Inflammatory macrophage treated with lipopolysaccharide for 4 hours (primary cell): ENCODE results near the gene OTOGL.
"Not testable (repeated sequence)": the region's sequence is repeated elsewhere in the genome, so short reads cannot be mapped to it uniquely, and the experiment has no call there.

Experiments
- DNase-seq: peaks from one replicate; pipeline ENCODE4 v3.0.0-alpha.2; 2020

The OTOGL gene

GRCh38 chr12:80140005-80140404, 40.7 kb downstream of the OTOGL start:
- DNase-seq: no peak

- no peak for DNase-seq
Observed at GRCh38 chr12:80142640-80143039, 43.3 kb downstream of the OTOGL start.

GRCh38 chr12:80143537-80143936, 44.2 kb downstream of the OTOGL start:
- no peak for DNase-seq

- not testable (repeated sequence) for DNase-seq
Observed at GRCh38 chr12:80149547-80150313, 50.4 kb downstream of the OTOGL start.

- DNase-seq: no peak
Observed at GRCh38 chr12:80151131-80151530, 51.8 kb downstream of the OTOGL start.

- peak; percentile 13 for DNase-seq
Observed at GRCh38 chr12:80154261-80154660, 54.9 kb downstream of the OTOGL start.

GRCh38 chr12:80156306-80156705, 57.0 kb downstream of the OTOGL start:
- no peak for DNase-seq

- no peak for DNase-seq
Observed at GRCh38 chr12:80157645-80158044, 58.3 kb downstream of the OTOGL start.

GRCh38 chr12:80161612-80162011, 62.3 kb downstream of the OTOGL start:
- no peak for DNase-seq

- no peak for DNase-seq
Observed at GRCh38 chr12:80162177-80162576, 62.8 kb downstream of the OTOGL start.

- DNase-seq: no peak
Observed at GRCh38 chr12:80165746-80166145, 66.4 kb downstream of the OTOGL start.

GRCh38 chr12:80166751-80167150, 67.4 kb downstream of the OTOGL start:
- no peak for DNase-seq

- DNase-seq: no peak
Observed at GRCh38 chr12:80168936-80169335, 69.6 kb downstream of the OTOGL start.

GRCh38 chr12:80170915-80171314, 71.6 kb downstream of the OTOGL start:
- no peak for DNase-seq

- DNase-seq: no peak
Observed at GRCh38 chr12:80173083-80173864, 73.9 kb downstream of the OTOGL start.

GRCh38 chr12:80175307-80175930, 76.1 kb downstream of the OTOGL start:
- no peak for DNase-seq

GRCh38 chr12:80176706-80177105, 77.4 kb downstream of the OTOGL start:
- DNase-seq: no peak

- no peak for DNase-seq
Observed at GRCh38 chr12:80178846-80179245, 79.5 kb downstream of the OTOGL start.

- DNase-seq: no peak
Observed at GRCh38 chr12:80183939-80184338, 84.6 kb downstream of the OTOGL start.

- no peak for DNase-seq
Observed at GRCh38 chr12:80184926-80185325, 85.6 kb downstream of the OTOGL start.

GRCh38 chr12:80186727-80187217, 87.4 kb downstream of the OTOGL start:
- DNase-seq: peak; percentile 39

- DNase-seq: no peak
Observed at GRCh38 chr12:80187660-80188090, 88.3 kb downstream of the OTOGL start.

GRCh38 chr12:80188576-80188975, 89.2 kb downstream of the OTOGL start:
- no peak for DNase-seq

- no peak for DNase-seq
Observed at GRCh38 chr12:80189241-80189640, 89.9 kb downstream of the OTOGL start.
